Naive thymus-derived CD4-positive, alpha-beta T cell (primary cell): ENCODE data around the gene ZNF468. TPM values are rescaled to one million over a fixed set of nuclear protein-coding genes. Genes with fewer than 3 reads are reported as not detected.
A peak's percentile ranks its signal among the peaks of the same experiment; 100 is the strongest.

ENCODE experiments used
- ATAC-seq: fragments of 150-1000 bp; cut with Tn5 transposase; 2 replicates; pipeline ENCODE4 v1.10.0; 2021; ENCODE audit warnings: mild to moderate bottlenecking, moderate library complexity
- CTCF ChIA-PET: fragments of 350-600 bp; sonication (Branson Sonifier 250); formaldehyde crosslinking; loops from one replicate; lab custom pipeline; 2021; ENCODE audit warnings: antibody characterized with exemption; lab: Charles Lee
- POLR2A ChIA-PET: fragments of 350-600 bp; sonication (Branson Sonifier 250); formaldehyde crosslinking; loops from one replicate; lab custom pipeline; 2021; ENCODE audit warnings: antibody characterized with exemption, inconsistent platforms; lab: Charles Lee
- DNase-seq, 9 donors: peaks; one replicate each; pipeline versions ENCODE4 v3.0.0 to v3.0.0-alpha.2; 2020 to 2022; ENCODE audit warnings: mixed read lengths in 1 of 9
- H3K27ac ChIP-seq: one replicate; pipeline ENCODE4 v1.7.0; 2013; ENCODE audit warnings: mild to moderate bottlenecking, low read depth, low read length, moderate library complexity
- H3K27me3 ChIP-seq, 2 donors: one replicate each; pipeline ENCODE4 v1.7.0; 2013; ENCODE audit warnings: low read length in 2 of 2, mild to moderate bottlenecking in 2 of 2, moderate library complexity in 2 of 2; ENCODE audit not compliant: control insufficient read depth in 2 of 2, insufficient read depth in 2 of 2
- H3K36me3 ChIP-seq, 3 experiments: 1 replicate in 2 of 3; 2 replicates in 1 of 3; pipeline ENCODE4 v1.7.0; 2013; ENCODE audit warnings: low read length in 3 of 3, mild to moderate bottlenecking in 3 of 3, moderate library complexity in 1 of 3; ENCODE audit not compliant: insufficient read depth in 3 of 3, control insufficient read depth in 2 of 3
- H3K4me1 ChIP-seq, 2 donors: one replicate each; pipeline ENCODE4 v1.7.0; 2013; ENCODE audit warnings: low read length in 2 of 2, mild to moderate bottlenecking in 2 of 2, moderate library complexity in 1 of 2; ENCODE audit not compliant: control insufficient read depth in 2 of 2, insufficient read depth in 2 of 2
- H3K4me3 ChIP-seq: 2 replicates; pipeline ENCODE4 v1.7.0; 2013; ENCODE audit warnings: mild to moderate bottlenecking, low read length
- H3K9me3 ChIP-seq, 3 experiments: 1 replicate in 2 of 3; 2 replicates in 1 of 3; pipeline ENCODE4 v1.7.0; 2013; ENCODE audit warnings: low read length in 3 of 3; ENCODE audit not compliant: control insufficient read depth in 2 of 3
- H3K27ac Mint-ChIP-seq, 9 donors: one replicate each; pipeline ENCODE4 v1.8.0; 2020 to 2022; ENCODE audit warnings: mixed read lengths in 9 of 9, mild to moderate bottlenecking in 8 of 9, moderate library complexity in 5 of 9, inconsistent platforms in 2 of 9
- H3K27me3 Mint-ChIP-seq, 5 donors: one replicate each; pipeline ENCODE4 v1.8.0; 2021 to 2022; ENCODE audit warnings: mixed read lengths in 5 of 5, mild to moderate bottlenecking in 1 of 5
- H3K36me3 Mint-ChIP-seq, 5 donors: one replicate each; pipeline ENCODE4 v1.8.0; 2020 to 2022; ENCODE audit warnings: mixed read lengths in 5 of 5, mild to moderate bottlenecking in 3 of 5, inconsistent platforms in 1 of 5
- H3K4me1 Mint-ChIP-seq, 7 donors: one replicate each; pipeline ENCODE4 v1.8.0; 2020 to 2022; ENCODE audit warnings: mixed read lengths in 7 of 7, mild to moderate bottlenecking in 3 of 7, inconsistent platforms in 1 of 7
- H3K4me3 Mint-ChIP-seq, 10 donors: one replicate each; pipeline ENCODE4 v1.8.0; 2020 to 2022; ENCODE audit warnings: mild to moderate bottlenecking in 10 of 10, mixed read lengths in 10 of 10, moderate library complexity in 6 of 10, inconsistent platforms in 2 of 10
- H3K9me3 Mint-ChIP-seq, 11 donors: one replicate each; pipeline ENCODE4 v1.8.0; 2020 to 2022; ENCODE audit warnings: mixed read lengths in 11 of 11, mild to moderate bottlenecking in 4 of 11, inconsistent platforms in 1 of 11, moderate library complexity in 1 of 11
- intact Hi-C, 2 donors: fragments of 100-400 bp; cut with micrococcal nuclease; formaldehyde crosslinking; loops; one replicate each; pipeline ENCODE4 v1.15.1; 2023
- polyA plus RNA-seq, 2 donors: library from polyadenylated mRNA; unstranded; fragments of 300-500 nt; fragmentation: Illumina TruSeq; gene quantifications; one replicate each; pipeline ENCODE4 v1.2.3, GENCODE V29; 2021
- total RNA-seq, 6 experiments: library from RNA in 5 of 6; stranded (reverse) in 5 of 6; gene quantifications; 1 replicate in 5 of 6; 2 replicates in 1 of 6; pipeline ENCODE4 v1.2.3 and lab custom pipeline; 2021 to 2026

Gene ZNF468
- total and polyA plus RNA-seq, 7 experiments from 2014 or later = 10.7 to 26.7 (median 21.7) TPM

DNA sequence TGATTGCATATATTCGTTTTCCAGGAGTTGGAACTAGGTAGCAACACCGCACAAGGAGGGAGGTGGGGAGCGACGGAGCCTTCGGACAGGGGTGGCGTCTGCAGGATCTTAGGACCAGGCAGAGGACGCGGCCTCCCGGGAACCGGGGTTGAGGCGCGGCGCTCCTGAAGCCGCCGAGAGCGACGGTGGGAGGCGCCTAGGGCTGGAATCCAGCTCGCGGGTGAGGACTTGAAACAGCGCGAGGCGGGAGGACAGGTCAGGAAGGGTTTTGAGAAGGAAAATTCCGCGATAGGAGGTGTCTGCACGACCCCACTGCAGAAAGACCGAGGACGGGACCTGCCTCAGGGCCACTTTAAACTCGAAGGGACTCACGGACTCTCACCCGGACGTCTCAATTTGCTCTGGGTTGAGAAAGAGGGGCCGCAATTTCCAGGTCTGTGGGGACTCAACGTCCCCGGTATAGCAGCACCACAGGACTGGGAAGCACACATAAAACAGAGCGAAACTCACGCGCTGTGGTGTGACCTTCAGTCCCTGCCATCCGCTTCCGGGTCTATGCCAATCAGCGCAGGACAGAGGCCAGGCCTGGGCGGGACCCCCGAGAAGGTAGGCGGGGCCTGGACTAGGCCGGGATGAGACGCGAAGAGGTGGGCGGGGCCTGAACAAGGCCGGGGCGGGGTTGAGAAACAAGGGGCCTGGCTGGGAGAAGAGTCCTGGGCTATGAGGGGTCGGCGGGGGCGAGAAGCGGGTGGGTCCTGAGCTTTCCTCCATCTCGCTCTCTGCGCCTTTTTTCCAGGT, 39.9 kb upstream of the ZNF468 start, which contains the start of gene ZNF320:
Gene ZNF320 (minus strand): TSS at position 498 of the 798 bp plus-strand sequence. CDS start 7,380 bp downstream, outside the sequence.
- ChIA-PET CTCF (no interaction called here), POLR2A (interaction anchor here (0.6 to 1.4 kb wide), 3 partner anchors 204 to 298 kb away, joined by 3 to 4 read pairs (median 3); partner anchors contain the start of gene ZNF347)

DNA sequence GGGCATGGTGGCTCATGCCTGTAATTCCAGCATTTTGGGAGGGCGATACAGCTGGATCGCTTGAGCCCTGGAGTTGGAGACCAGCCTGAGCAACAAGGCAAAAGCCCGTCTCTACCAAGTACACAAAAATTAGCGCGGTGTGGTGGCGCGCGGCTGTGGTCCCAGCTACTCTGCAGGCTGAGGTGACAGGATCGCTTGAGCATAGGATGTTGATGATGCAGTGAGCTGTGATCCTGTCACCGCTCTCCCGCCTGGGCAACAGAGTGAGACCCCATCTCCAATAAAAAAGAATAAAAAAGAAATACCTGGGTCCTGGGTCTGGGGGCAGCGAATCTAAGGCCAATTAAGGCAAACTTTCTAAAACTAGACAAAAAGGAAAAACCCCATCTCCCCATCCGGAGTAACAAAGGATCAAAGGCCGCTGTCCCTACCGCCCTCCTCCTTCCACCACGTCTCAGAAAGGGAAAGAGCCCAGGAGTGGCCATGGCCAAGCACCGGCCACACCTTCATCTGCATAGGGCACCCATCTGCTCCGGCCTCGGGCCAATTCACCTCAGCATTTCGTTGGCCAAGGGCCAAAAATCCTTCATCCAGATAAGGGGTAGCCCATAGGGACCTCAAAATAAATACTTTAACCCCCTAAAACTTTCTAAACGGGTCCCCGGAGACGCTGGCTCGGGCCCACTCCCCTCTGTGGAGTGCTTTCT, 39.2 kb upstream of the ZNF468 start:
- ATAC-seq = no peak
- Histone ChIP-seq H3K4me1 (peaks cover 4 to 5% of the 10 kb centered on the region in 2 donors), H3K36me3 (peaks cover 0 to 5% (median 0%) of the 10 kb centered on the region in 3 experiments), H3K27ac (peak overlapping the region; percentile 79), H3K27me3 (no peaks in the 10 kb centered on the region), H3K4me3 (peak overlapping the region; percentile 96), H3K9me3 (no peaks in the 10 kb centered on the region)
- intact Hi-C loops = loop anchor here (1.0 to 5.0 kb wide), 13 partner anchors 26 to 535 kb away; partner anchors contain the start of genes ZNF160 (in 2 of the 2), ZNF816 (in 2 of the 2), ZNF83 (in 2 of the 2) and ZNF888 (in 2 of the 2)
- peak in 3 of 9 donors; percentile 0 to 4 (median 2) for DNase-seq
- Mint-ChIP-seq H3K4me1 (peaks cover 5 to 33% (median 17%) of the 10 kb centered on the region in 7 donors), H3K36me3 (peaks cover 14 to 41% (median 38%) of the 10 kb centered on the region in 5 donors), H3K9me3 (peaks cover 0 to 74% (median 13%) of the 10 kb centered on the region in 11 donors), H3K27ac (peak overlapping the region in 8 of 9 donors; percentile 66 to 94 (median 93)), H3K27me3 (no peaks in the 10 kb centered on the region), H3K4me3 (peak overlapping the region; percentile 88 to 96 (median 92))
- ChIA-PET POLR2A (interaction anchor here (0.6 to 1.4 kb wide), 2 partner anchors 205 to 299 kb away, joined by 3 read pairs; no protein-coding TSS in a partner anchor), CTCF (no interaction called here)

More for the DNA sequence above, 39.9 kb upstream of the ZNF468 start, which contains the start of gene ZNF320:
- intact Hi-C loops = loop anchor here (1.0 to 5.0 kb wide), 13 partner anchors 25 to 534 kb away; partner anchors contain the start of genes ZNF160 (in 2 of the 2), ZNF816 (in 2 of the 2), ZNF83 (in 2 of the 2) and ZNF888 (in 2 of the 2)
- H3K9me3 ChIP-seq = no peaks in the 10 kb centered on the region
- H3K27me3 ChIP-seq = no peaks in the 10 kb centered on the region
- H3K4me3 Mint-ChIP-seq = peak within 1 kb of the TSS; percentile 88 to 96 (median 92)
- peaks cover 5 to 33% (median 17%) of the 10 kb centered on the region in 7 donors for H3K4me1 Mint-ChIP-seq
- H3K36me3 ChIP-seq = peaks cover 0 to 5% (median 0%) of the 10 kb centered on the region in 3 experiments
- H3K27ac ChIP-seq = peak within 1 kb of the TSS; percentile 79
- ATAC-seq (peak; percentile 100), DNase-seq (peak; percentile 78 to 92 (median 89))
- H3K9me3 Mint-ChIP-seq = peaks cover 0 to 76% (median 13%) of the 10 kb centered on the region in 11 donors
- H3K4me3 ChIP-seq = peak within 1 kb of the TSS; percentile 96
- no peaks in the 10 kb centered on the region for H3K27me3 Mint-ChIP-seq
- peaks cover 14 to 38% (median 31%) of the 10 kb centered on the region in 5 donors for H3K36me3 Mint-ChIP-seq
- H3K27ac Mint-ChIP-seq = peak within 1 kb of the TSS; percentile 19 to 94 (median 93)
- H3K4me1 ChIP-seq = peaks cover 4 to 5% of the 10 kb centered on the region in 2 donors

DNA sequence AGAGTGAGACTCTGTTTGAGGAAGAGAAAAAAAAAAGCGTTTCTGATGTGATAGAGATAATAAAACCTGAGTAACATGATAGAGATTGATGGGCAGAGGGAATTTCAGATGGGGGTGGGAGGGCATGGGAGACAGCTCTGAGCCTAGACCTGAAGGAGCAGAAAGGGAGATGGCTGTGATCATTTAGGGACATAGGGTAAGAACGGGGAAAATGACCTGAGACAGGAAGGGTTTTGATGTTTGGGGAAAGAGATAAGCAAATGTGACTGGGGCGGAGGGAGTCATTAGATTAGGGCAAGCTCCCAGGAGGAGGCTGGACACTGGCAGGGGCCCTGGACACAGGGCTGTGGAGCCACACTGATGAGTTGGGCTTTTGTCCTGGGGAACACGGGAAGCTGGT, 33.9 kb upstream of the ZNF468 start:
- no peak for DNase-seq
- no peak overlapping the region for H3K4me3 Mint-ChIP-seq
- peaks cover 0 to 10% (median 0%) of the 10 kb centered on the region in 3 experiments for H3K9me3 ChIP-seq
- H3K4me1 Mint-ChIP-seq = peaks cover 0 to 12% (median 4%) of the 10 kb centered on the region in 7 donors
- H3K4me3 ChIP-seq = no peak overlapping the region
- peak overlapping the region in 1 of 9 donors; percentile 8 for H3K27ac Mint-ChIP-seq
- ATAC-seq = no peak
- intact Hi-C loops = no loop called here
- no peaks in the 10 kb centered on the region for H3K27me3 Mint-ChIP-seq
- ChIA-PET CTCF (no interaction called here), POLR2A (no interaction called here)
- H3K36me3 ChIP-seq = peaks cover 5 to 48% (median 13%) of the 10 kb centered on the region in 3 experiments
- H3K27me3 ChIP-seq = no peaks in the 10 kb centered on the region
- H3K9me3 Mint-ChIP-seq = peaks cover 4 to 77% (median 22%) of the 10 kb centered on the region in 11 donors
- H3K27ac ChIP-seq = no peak overlapping the region
- H3K36me3 Mint-ChIP-seq = peaks cover 30 to 79% (median 70%) of the 10 kb centered on the region in 5 donors
- no peaks in the 10 kb centered on the region for H3K4me1 ChIP-seq

DNA sequence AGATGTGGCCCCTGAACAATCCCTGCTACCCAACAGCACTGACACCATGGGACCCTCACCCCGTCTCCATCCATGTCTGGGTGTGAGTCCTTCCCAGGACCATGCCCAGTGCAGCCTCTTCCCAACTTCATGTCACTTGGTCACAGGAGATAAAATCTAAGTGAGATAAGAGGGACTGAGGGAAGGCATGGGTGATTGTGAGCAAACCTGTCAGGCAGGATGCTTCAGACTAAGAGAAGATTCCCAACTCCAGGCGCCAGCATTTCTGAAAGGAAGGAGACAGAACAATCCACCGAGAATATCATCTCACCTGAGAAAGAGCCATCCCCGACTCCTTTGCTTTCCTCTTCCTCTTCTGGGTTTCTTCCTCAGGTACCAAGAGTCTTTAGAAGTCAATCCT, 32.5 kb upstream of the ZNF468 start:
- Histone ChIP-seq H3K27ac (no peak overlapping the region), H3K36me3 (peaks cover 5 to 57% (median 19%) of the 10 kb centered on the region in 3 experiments), H3K9me3 (peaks cover 0 to 13% (median 0%) of the 10 kb centered on the region in 3 experiments), H3K4me1 (no peaks in the 10 kb centered on the region), H3K4me3 (no peak overlapping the region), H3K27me3 (no peaks in the 10 kb centered on the region)
- no peak overlapping the region for H3K27ac Mint-ChIP-seq
- intact Hi-C loops = no loop called here
- peaks cover 6 to 76% (median 25%) of the 10 kb centered on the region in 11 donors for H3K9me3 Mint-ChIP-seq
- ChIA-PET POLR2A (interaction anchor here (0.6 kb wide), 1 partner anchor 53 kb away, joined by 3 read pairs; no protein-coding TSS in a partner anchor), CTCF (no interaction called here)
- no peak overlapping the region for H3K4me3 Mint-ChIP-seq
- DNase-seq = no peak
- peaks cover 0 to 12% (median 4%) of the 10 kb centered on the region in 7 donors for H3K4me1 Mint-ChIP-seq
- ATAC-seq = no peak
- H3K27me3 Mint-ChIP-seq = no peaks in the 10 kb centered on the region
- peaks cover 32 to 84% (median 72%) of the 10 kb centered on the region in 5 donors for H3K36me3 Mint-ChIP-seq

DNA sequence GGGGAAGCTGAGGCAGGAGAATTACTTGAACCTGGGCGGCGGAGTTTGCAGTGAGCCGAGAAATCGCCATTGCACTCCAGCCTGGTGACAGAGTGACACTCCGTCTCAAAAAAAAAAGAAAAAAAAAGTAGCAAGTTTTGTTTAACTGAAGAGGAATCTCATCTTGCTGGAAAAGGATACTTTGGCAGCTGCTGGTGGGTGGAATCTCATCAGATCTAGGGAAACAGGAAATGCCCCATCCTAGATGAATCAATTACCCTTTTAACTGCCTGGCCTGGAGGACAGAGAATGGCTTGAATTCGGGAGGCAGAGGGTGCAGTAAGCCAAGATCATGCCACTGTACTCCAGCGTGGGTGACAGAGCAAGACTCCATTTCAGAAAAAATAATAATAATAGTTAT, 31.7 kb upstream of the ZNF468 start:
- no peaks in the 10 kb centered on the region for H3K4me1 ChIP-seq
- Mint-ChIP-seq H3K27me3 (no peaks in the 10 kb centered on the region), H3K4me1 (peaks cover 0 to 9% (median 4%) of the 10 kb centered on the region in 7 donors), H3K9me3 (peaks cover 6 to 81% (median 28%) of the 10 kb centered on the region in 11 donors), H3K36me3 (peaks cover 38 to 84% (median 74%) of the 10 kb centered on the region in 5 donors), H3K4me3 (no peak overlapping the region), H3K27ac (no peak overlapping the region)
- no peak overlapping the region for H3K4me3 ChIP-seq
- peaks cover 0 to 22% (median 0%) of the 10 kb centered on the region in 3 experiments for H3K9me3 ChIP-seq
- ATAC-seq (no peak), DNase-seq (no peak)
- ChIA-PET CTCF (no interaction called here), POLR2A (no interaction called here)
- intact Hi-C loops = no loop called here
- H3K36me3 ChIP-seq = peaks cover 5 to 66% (median 27%) of the 10 kb centered on the region in 3 experiments
- no peaks in the 10 kb centered on the region for H3K27me3 ChIP-seq
- no peak overlapping the region for H3K27ac ChIP-seq

DNA sequence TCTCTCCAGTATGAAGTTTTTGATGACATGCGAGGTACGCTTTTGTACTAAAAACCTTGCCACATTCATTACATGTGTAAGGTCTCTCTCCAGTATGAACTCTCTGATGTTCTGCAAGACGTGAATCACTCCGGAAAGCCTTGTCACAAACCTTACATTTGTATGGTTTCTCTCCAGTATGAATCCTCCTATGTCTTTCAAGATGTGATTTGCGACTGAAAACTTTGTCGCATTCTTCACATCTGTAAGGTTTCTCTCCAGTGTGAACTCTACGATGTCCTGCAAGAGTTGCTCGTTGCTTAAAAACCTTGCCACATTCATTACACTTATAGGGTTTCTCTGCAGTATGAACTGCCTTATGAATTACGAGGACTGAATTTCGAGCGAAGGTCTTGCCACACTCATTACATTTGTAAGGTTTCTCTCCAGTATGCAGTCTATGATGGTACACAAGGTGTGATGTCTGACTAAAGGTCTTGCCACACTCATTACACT, 23.5 kb upstream of the ZNF468 start:
- Mint-ChIP-seq H3K27me3 (no peaks in the 10 kb centered on the region), H3K9me3 (peaks cover 21 to 93% (median 71%) of the 10 kb centered on the region in 11 donors), H3K4me3 (no peak overlapping the region), H3K27ac (no peak overlapping the region), H3K36me3 (peaks cover 33 to 76% (median 73%) of the 10 kb centered on the region in 5 donors), H3K4me1 (no peaks in the 10 kb centered on the region)
- Histone ChIP-seq H3K36me3 (peaks cover 0 to 60% (median 25%) of the 10 kb centered on the region in 3 experiments), H3K4me3 (no peak overlapping the region), H3K4me1 (no peaks in the 10 kb centered on the region), H3K27ac (no peak overlapping the region), H3K9me3 (peaks cover 0 to 88% (median 26%) of the 10 kb centered on the region in 3 experiments), H3K27me3 (no peaks in the 10 kb centered on the region)
- intact Hi-C loops = no loop called here
- POLR2A ChIA-PET = no interaction called here
- ATAC-seq = no peak
- CTCF ChIA-PET = no interaction called here
- DNase-seq = no peak
